Endometrial microvascular endothelial cells (primary cell): ENCODE data around the gene TMPRSS4. TPM values are rescaled to one million over a fixed set of nuclear protein-coding genes. Genes with fewer than 3 reads are reported as not detected.

Experiments
- in situ Hi-C: cut with HindIII; loops from 2 replicates; pipeline ENCODE4 v1.10.0; 2017; ENCODE audit warnings: low sequenced_read_pairs, low pct_unique_long_range_greater_than_20kb; ENCODE audit errors: inconsistent ontology term
- total RNA-seq: library from RNA; depleted of rRNA; stranded (reverse); fragments of >200 nt; gene quantifications from one replicate; pipeline ENCODE4 v1.2.3, GENCODE V29; 2015; ENCODE audit errors: inconsistent ontology term

The TMPRSS4 gene
- total RNA-seq, 1 donor from 2014 or later, result not detected

GRCh38 chr11:118054712-118055640 is 21.9 kb upstream of the TMPRSS4 start:
- in situ Hi-C loops, result no loop called here

DNA sequence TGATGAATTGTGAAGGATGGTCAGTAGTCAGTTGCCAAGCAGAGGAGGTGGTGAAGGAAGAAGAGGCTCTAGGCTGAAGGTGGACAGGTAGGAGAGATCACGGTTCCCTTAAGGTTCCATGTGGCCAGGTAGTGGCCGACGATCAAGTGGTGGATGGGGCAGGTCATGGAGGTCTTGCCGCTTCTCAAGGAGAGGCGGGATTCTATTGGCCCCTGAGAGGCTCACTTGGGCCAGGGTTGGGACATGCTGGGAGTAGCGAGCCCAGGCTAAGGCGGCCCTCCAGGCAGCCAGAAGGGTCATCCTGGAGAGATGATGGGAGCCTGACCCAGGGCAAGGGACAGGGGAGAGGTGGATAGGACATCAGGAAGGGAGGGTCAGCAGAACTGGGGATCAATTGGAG is 20.9 kb upstream of the TMPRSS4 start:
- in situ Hi-C loops, result no loop called here

DNA sequence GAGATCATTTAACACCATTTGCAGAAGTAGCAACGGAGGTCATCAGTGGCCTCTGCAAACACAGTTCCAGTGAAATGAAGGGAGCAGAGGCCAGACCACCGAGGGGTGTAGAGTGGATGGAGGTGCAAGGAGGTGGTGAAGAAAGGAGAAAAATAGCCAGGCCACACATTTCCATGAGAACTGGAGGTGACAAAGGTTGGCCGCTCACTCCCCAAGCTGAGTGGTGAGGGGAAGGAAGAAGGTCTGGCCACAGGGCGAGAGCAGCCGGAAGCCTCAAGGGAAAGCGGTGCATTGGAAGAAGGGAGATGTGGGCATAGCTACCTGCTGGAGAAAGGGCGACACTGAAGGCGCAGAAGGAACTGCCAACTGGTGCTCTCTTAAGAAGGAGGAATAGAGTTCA is 20.1 kb upstream of the TMPRSS4 start:
- in situ Hi-C loops, result no loop called here

- in situ Hi-C loops, result no loop called here
These were observed 19.4 kb upstream of the TMPRSS4 start for GRCh38 chr11:118057251-118058145.

- in situ Hi-C loops, result no loop called here
These were observed 18.3 kb upstream of the TMPRSS4 start for GRCh38 chr11:118058311-118059245.

DNA sequence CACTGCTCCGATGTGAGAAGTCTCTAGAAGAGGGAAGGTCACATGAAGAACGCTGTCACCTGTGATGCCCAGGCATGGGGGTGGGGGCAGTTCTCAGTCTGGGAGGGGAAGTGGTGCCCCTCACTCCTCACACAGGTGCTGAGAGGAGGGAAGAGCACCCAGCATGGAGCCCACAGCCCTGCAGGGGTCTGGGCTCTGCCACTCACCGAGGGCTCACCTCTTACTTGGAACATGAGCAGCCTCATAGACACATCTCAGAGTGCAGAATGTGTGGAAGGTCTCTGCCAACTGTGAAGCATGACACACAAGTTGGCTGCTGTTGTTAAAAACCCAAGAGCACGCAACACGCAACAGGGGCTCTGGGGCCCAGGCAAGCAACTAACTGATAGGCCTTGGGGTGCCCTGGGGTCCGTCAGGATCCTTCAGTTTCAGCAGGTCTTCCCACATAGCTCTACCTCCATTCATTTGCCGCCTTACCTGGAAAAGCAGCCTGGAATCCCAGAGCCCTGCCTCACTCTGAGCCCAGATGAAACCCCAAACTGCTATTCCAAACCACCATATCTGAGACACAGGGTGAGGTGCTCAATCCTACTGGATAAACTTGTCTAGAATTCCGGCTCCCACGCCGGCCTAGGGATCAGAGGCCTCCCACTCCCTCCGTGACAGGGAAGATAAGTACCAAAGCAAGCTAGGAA is 17.5 kb upstream of the TMPRSS4 start:
- in situ Hi-C loops, result no loop called here

DNA sequence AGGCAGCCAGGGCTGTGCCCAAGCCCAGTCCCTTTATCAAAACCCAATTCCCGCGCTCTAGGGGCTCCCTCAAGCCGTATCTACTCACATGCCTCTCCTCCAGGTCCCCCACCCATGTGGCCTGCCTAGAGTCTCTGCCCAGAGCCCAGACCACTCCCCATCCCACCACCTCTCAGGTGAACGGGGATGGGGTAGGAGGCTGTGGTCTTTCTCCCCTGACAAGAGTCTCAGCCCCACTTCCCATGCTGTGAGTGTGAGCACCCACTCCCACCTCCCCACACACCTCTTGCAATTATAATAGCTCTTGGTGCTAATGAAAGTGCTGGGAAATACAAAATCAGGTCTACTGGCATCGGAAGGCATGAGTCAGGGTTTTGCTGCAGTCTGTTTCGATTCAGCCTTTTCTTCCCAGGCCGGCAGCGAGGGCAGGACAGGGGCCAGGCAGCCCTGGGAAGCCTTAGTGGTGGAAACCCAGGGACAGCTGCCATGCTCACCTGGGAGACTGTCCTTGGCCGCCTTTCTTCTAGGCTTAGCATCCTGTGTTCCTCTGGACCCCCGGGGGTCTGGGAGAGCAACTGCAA is 16.7 kb upstream of the TMPRSS4 start:
- in situ Hi-C loops, result loop anchor here (10.0 kb wide), 1 partner anchor 115 kb away; no protein-coding TSS in a partner anchor

DNA sequence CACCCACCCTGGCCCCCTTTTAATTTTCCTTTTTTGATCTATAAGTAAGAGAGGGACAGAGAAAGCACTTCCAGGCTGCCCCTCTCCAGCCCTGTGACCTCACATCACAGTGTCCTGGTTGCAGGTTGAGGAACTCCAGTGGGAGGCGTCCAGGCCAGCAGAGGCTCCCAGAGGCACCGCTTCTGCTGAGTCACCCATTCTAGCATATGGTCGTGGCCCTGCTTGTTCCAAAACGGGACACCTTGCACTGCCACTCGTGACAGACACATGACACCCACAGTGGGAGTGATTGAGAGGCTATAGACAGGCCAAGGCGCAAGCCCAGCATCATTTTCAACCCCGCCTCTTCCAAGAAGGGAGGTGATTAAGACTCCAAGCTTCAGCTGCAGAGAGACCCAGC is 16.0 kb upstream of the TMPRSS4 start:
- in situ Hi-C loops, result loop anchor here (10.0 kb wide), 1 partner anchor 116 kb away; no protein-coding TSS in a partner anchor

DNA sequence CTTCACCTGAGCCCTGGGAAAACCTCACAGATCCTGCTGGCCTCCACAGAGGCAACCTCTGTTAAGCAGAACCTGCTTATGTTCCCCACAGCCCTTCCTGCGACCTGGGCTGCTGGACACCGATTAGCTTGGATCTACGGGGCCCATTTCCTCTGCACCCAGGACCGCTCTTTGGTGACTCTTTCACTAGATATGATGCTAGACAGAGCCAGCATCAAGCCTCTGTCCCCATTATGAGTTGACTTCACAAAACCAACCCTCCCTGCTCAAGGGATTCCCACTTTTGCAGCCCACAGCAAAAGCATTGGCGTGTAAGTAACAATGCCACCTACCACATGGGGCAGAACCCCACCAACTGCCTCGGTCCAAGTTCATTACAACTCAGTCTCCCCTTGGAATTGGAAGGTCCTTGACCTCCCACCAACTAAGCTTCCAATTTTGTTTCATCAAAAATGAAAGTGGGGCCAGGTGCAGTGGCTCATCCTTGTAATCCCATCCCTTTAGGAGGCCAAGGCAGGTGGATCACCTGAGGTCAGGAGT is 15.2 kb upstream of the TMPRSS4 start:
- in situ Hi-C loops, result loop anchor here (10.0 kb wide), 1 partner anchor 117 kb away; no protein-coding TSS in a partner anchor

DNA sequence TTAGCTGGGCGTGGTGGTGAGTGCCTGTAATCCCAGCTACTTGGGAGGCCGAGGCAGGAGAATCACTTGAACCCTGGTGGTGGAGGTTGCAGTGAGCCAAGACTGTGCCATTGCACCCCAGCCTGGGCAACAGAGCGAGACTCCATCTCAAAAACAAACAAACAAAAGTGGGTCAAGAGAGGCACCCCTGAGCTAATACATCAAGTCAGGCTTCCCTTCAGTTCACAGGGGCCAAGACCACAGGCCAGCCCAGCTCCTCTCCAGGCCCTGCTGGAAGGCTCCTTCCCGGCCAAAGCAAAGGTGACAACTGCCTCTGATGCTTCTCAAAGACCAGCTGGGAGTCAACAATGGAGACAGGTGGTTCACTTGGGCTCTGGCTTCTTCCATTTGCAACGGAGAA is 14.7 kb upstream of the TMPRSS4 start:
- in situ Hi-C loops, result loop anchor here (10.0 kb wide), 1 partner anchor 117 kb away; no protein-coding TSS in a partner anchor

DNA sequence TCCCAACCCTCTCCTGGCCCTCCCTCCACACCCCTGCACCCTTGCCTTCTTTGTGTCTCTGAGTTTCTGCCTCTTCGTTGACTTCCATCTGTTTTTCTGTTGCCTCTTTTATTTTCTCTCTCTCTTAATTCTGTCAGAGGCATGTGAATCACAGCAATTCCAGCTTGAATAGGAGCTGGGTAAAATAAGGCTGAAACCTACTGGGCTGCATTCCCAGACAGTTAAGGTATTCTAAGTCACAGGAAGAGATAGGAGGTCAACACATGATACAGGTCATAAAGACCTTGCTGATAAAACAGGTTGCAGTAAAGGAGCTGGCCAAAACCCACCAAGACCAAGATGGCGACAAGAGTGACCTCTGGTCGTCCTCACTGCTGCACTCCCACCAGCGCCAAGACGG is 14.2 kb upstream of the TMPRSS4 start:
- in situ Hi-C loops, result loop anchor here (10.0 kb wide), 1 partner anchor 118 kb away; no protein-coding TSS in a partner anchor

GRCh38 chr11:118064956-118065355 is 11.9 kb upstream of the TMPRSS4 start:
- in situ Hi-C loops, result loop anchor here (10.0 kb wide), 1 partner anchor 120 kb away; no protein-coding TSS in a partner anchor

GRCh38 chr11:118065384-118065783 is 11.5 kb upstream of the TMPRSS4 start:
- in situ Hi-C loops, result loop anchor here (10.0 kb wide), 1 partner anchor 121 kb away; no protein-coding TSS in a partner anchor

GRCh38 chr11:118067006-118067405 is 9.9 kb upstream of the TMPRSS4 start:
- in situ Hi-C loops, result loop anchor here (10.0 kb wide), 1 partner anchor 122 kb away; no protein-coding TSS in a partner anchor

GRCh38 chr11:118068206-118068944 is 8.5 kb upstream of the TMPRSS4 start:
- in situ Hi-C loops, result loop anchor here (10.0 kb wide), 1 partner anchor 124 kb away; no protein-coding TSS in a partner anchor

DNA sequence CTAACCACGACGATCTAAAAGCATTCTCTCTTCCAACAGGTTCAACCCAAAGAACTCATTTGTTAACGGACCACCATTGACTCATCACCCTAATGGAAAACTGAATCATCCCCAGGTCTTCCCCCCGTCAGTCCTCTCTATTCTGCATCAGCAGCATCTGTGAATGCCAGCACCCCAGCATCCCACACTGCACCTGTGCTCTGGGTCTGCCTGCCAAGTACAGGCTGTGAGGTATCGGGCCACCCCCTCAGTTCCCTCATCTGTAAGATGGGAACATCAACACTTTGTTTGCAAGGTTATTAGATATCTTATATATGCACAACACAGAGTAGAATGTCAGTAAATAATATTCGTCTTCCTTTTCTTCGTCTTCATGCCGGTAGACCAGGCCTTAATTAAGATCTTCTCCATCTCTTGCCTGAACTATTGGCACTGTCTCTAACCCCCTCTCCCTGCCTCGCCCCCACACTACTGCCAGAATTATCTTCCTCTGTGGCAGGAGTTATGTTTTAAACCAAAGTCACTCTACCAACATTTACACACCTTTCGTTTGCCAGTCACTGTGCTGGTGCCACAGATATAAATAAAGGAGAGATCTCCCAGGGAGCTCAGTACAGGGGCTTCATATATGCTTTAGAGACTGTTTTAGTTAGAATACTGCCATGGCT is 7.8 kb upstream of the TMPRSS4 start:
- in situ Hi-C loops, result loop anchor here (10.0 kb wide), 1 partner anchor 124 kb away; no protein-coding TSS in a partner anchor
